Right forelimb (tissue), 1 donor: ENCODE measurements around the gene PRRT1B.
A peak's percentile ranks its signal among the peaks of the same experiment; 100 is the strongest.

Experiments
- DNase-seq: peaks from one replicate; pipeline ENCODE4 v3.0.0-alpha.2; 2018

Gene PRRT1B

GRCh38 chr9:131582466-131583336 lies 37.4 kb downstream of the PRRT1B start:
- DNase-seq: peak; percentile 30

DNA sequence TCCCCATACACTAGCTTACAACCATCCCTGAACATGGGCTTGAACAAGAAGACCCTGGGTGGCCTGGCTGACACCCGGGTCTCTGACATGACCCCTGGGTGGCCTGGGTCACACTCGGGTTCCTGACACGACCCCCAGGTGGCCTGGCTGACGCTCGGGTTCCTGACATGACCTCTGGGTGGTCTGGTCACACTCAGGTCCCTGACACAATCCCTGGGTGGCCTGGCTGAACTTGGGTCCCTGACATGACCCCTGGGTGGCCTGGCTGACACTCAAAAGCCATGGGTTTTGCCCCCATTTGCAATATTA lies 38.0 kb downstream of the PRRT1B start:
- no peak for DNase-seq

DNA sequence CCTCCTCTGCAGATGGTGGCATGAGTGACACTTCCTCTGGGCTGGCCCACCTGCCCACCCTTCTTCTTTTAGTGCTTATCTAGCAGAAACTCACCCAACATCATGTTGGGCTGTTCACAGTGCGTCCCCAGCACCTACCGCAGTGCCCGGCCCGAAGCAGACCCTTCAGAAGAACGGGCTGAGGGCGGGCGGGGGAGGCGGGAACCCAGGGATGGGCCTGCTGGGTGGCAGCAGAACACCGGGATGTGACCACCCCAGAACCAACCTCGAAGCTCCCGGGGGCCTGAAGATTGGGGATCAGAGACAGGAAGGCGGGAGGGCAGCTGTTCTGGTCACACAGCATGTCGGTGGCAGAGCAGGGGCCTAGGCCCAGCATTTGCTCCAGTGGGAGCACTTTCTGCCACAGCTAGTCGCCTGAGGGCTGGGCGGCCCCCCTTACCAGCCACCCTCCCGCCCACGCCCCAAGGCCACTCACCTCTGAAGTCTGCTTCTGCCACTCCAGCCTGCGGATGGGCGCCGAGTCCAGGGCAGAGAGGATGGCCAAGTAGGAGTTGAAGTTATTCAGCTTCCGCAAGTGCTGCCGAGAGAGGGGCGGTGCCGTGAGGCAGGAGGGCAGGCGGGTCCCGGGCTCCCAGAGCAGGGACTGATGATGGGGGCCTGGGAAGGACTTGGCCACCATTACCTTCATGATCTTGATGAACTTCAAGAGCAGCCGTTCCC lies 38.7 kb downstream of the PRRT1B start:
- DNase-seq: peak; percentile 5

- peak; percentile 19 for DNase-seq
Observed at GRCh38 chr9:131584858-131585257, 39.5 kb downstream of the PRRT1B start.

- DNase-seq: peak; percentile 24
Observed at GRCh38 chr9:131585375-131585774, 40.1 kb downstream of the PRRT1B start.

DNA sequence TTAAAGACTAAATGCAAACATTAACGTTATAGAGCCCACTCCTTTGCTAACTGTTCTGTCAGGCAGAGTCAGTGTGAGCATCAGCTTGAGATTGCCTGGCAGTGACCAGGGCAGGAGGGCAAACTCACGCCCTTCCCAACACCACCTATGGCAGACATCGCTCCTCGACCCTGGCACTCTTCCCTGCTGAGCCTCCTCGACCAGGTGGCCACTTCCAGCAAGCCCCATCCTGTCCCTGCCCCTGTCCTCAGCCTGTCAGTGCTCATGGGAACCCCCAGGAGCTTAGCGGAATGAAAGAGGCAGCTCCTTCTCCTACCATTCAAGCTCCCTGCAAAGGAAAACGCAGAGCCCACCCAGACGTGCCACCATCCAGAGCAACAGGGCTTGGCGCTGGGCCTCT lies 42.0 kb downstream of the PRRT1B start:
- no peak for DNase-seq

GRCh38 chr9:131587906-131588305 lies 42.6 kb downstream of the PRRT1B start:
- DNase-seq: no peak

DNA sequence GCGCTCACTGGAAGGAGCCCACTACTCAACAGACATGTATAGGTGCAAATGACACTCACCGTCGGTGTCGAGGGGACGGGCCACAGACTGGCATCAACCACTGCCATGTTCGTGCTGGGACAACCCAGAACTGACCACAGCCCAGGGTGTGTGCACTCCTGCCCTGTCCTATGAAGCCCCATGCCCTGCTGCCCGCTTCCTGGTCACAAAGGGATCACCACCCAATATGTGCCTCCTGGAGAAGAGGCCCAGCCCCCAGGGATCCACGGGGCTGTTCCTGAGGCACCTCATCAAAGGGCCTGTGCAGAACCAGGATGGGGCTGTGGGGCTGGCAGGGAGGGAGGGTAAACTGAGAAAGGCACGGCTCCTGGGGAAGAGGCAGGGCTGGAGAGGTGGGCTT lies 43.1 kb downstream of the PRRT1B start:
- no peak for DNase-seq

DNA sequence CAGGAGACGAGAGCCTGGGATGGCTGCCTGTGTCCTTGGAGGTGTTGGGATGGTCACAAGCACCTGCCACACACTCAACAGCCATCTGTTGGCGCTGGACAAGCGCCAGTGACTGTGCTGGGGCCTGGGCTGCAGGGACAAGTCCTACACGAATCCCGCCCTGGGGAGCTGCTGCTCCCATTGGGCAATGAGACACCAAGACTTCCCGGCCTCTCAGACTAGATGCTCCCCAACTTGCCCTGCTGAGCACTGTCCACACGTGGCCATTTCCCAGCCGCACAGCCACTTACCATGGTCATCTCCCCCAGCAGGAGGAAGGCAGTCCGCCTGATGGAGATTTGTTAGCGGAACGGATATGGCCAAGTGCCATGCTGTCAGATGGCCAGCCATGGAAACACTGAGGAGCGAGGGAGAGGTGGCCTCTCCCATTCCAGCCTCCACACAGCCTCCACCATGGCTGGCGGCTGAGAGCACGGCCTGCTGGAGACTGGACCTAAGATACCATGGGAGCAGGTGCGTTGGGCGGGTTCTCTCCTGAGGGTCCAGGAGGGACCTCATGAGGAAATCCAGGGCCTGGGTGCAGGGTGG lies 43.9 kb downstream of the PRRT1B start:
- no peak for DNase-seq

DNA sequence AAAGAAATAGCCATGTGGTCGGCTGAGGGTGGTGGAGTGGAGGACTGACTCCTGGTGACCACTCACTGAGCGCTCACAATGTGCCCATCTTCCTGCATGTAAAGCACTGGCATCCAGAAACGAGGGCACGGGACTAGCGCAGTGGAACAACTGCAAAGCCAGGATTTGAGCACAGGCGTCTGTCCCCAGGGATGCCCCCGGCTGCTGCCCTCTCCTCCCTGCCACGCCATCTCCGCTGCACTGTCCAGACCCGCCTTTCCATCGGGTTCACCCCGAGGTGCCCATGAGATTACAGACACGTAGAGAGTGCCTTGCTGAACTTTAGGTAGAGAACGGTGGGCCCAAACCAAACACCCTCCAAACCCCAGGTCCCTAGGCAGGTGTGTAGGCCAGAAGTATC lies 44.7 kb downstream of the PRRT1B start:
- DNase-seq: no peak

- no peak for DNase-seq
Observed at GRCh38 chr9:131590449-131590848, 45.1 kb downstream of the PRRT1B start.

DNA sequence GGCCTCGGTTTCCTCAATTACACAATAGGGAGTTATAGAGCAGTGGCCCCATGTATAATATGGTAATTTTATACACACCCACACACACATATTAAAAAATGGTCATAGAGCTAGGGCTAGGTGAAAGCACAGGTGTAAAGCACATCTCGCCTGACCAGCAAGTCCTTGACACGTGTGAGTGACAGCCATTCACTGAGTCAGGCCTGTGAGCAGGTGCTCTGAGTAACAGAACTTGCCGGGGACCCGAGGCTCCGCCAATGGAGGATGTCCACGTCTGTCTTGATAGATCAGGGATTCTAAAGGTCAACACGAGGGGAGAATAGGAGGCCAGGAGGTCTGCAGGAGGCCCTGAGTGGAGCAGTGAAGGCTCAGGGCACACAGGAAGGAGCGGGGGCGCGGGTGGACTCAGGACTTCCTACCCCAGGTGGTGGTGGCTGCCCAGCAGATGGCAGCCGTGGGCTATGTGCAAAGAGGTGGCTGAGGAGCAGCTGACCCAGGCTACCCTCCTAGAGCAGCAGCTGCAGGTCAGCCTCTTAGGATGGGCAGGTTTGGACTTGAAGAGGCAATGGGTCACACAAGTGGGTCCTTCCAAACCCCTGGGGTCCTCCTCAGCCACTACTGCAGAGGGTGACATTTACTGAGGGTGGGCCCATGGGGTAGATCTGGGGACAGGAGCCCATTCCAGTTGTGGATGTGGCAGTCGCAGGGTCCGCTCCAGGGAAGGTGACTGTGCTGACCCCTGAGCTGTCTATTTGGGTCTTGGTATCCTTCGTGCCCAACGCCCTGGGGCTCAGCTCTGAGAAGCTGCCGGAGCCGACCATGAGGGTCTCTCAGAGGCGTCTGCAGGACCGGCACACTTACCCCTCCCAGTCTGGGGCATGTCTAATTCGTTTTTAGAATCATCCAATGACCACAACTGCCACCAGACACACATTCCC lies 45.9 kb downstream of the PRRT1B start:
- peak; percentile 82 for DNase-seq

- no peak for DNase-seq
Observed at GRCh38 chr9:131591845-131592208, 46.5 kb downstream of the PRRT1B start.

DNA sequence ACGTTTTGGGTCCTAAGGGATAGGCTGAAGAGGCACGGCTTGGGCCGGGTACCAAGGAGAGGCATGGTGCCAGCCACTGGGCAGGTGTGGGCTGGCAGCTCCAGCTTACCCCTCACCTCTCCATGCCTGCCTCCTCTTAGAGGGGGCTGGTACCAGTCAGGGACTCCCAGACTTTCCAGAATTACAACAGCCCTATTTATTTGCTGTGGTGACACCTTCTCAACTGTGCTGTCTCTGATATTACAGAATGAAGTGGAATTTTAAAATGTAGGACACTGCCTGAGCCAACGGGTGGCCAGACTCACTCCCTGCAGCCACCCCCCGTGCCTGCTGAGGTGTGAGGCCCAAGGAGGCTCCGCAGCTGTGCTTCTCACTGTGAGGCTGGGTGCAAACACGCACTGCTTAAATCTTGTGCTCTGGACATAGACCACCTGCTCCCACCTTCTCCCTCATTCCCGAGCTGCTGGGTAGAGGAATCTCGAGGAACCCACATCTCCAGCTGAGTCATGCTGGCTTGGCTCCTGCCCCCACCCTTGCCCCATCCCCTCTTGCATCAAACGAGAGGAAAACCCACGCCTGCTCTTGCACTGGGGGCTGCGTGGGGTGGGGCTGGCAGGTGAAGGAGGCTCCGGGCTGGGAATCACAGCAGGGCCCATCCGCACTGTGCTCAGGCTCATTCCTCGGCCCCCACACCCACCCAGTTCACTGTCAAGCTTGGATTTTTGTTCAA lies 47.9 kb downstream of the PRRT1B start:
- no peak for DNase-seq

GRCh38 chr9:131593936-131594665 lies 48.8 kb downstream of the PRRT1B start:
- no peak for DNase-seq

GRCh38 chr9:131594906-131595665 lies 49.8 kb downstream of the PRRT1B start:
- DNase-seq: no peak

DNA sequence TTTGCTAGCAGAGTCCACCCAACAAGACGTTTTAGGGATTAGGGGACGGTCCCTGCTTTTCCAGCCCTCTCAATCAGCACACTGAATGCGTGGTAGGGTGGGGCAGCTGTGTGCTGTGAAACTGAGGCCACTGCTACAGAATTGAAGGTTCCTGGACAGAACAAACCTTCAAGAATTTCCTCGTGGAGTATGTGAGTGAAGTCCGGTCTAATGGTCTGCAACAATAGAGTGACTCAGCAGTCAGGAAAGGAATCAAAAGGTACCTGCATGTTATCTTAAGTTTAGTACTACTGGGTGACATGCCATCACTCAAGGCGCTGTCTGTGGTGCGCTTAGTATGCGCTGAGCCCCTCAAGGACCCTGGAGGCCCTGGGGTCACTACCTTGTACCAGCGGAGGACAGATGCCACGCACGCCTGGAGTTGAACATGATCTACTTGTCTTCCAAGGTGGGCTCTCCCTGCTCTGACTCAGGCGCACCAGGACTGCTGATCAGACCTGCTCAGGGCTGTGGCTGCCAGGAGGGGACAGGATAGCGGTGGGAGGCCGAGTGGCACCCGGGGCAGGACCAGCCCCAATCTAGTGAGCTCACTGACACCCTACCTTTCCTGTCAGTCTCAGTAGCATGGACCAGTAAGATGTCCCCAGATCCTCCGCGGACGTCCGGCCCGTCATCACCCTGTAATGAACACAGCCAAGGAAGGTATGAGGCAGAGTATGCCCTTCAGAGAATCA lies 50.5 kb downstream of the PRRT1B start:
- DNase-seq: no peak

DNA sequence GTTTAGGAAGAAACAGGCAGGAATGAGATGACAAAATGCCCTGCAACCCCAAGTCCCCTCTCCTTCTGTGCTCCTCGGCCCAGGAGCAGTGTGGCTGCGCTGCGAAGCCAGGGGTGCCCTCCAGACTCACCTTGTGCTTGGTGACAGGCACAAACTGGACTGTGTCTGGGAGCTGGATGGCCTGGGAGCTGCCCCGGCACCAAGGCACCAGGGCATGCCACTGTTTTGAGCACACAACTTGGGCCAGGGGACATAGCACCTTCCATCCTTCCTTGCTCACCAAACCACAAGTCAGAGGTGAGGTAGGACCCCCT lies 51.1 kb downstream of the PRRT1B start:
- DNase-seq: no peak

DNA sequence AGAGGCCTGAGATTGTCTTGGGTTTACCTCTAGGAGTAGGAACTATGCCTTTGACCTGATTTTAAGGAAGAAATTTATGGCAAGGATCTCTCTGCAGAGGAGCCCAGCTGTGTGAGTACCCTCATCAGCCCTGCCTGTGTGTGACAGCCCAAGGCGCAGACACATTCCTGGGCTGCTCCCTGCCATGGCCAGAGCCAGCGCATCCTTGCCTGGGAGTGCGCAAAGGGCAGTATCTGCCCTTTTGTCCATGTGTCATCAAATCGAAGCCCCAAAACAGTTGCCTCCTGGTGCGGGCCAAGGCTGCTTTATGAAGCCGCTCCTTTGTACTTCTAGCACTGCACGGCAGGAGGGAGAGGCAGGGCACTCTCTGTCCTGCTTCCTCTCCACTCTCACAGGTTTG lies 51.9 kb downstream of the PRRT1B start:
- no peak for DNase-seq

- no peak for DNase-seq
Observed at GRCh38 chr9:131598121-131598520, 52.8 kb downstream of the PRRT1B start.
